Ovary (tissue), 3 donors: ENCODE data around the gene SYNGR4.

ENCODE experiments used
- EP300 ChIP-seq: sonication (generic); formaldehyde crosslinking; IDR thresholded peaks from one replicate; pipeline ENCODE4 v1.6.1; 2017; ENCODE audit warnings: antibody characterized with exemption
- POLR2A ChIP-seq: fragments of 450-650 bp; IDR thresholded peaks from one replicate; pipeline ENCODE4 v1.6.1; 2017; ENCODE audit warnings: antibody characterized with exemption, mild to moderate bottlenecking, moderate library complexity
- TF ChIP-seq, protein P1 (sequence below), 3 donors: fragments of 450-650 bp in 2 of 3; fragments of 200-600 bp in 1 of 3; IDR thresholded peaks; one replicate each; pipeline versions ENCODE4 v1.5.1 to v1.8.0; 2016 to 2022; ENCODE audit warnings: antibody characterized with exemption in 3 of 3, mild to moderate bottlenecking in 1 of 3
- donor health status: DM: no; HTN: no; CAD: no.

DNA sequence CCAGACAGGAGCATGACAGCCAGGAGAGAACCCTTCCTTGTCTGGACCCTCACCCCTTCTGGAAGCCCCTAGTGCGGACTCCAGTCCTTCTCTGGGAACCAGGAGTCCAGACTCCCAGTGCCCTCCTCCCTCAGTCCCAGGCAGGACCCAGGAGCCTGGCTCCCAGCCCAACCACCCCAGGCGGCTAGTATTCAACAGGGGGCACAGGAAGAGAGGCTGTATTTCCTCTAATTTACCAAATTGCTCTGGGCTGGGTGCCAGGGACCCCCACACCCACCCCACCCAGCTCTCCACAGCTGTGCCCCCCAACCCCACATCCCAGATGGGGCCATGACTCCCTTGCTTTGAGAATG lies 32.6 kb downstream of the SYNGR4 start:
- TF ChIP-seq EP300 = no peak
- TF ChIP-seq, protein P1, sequence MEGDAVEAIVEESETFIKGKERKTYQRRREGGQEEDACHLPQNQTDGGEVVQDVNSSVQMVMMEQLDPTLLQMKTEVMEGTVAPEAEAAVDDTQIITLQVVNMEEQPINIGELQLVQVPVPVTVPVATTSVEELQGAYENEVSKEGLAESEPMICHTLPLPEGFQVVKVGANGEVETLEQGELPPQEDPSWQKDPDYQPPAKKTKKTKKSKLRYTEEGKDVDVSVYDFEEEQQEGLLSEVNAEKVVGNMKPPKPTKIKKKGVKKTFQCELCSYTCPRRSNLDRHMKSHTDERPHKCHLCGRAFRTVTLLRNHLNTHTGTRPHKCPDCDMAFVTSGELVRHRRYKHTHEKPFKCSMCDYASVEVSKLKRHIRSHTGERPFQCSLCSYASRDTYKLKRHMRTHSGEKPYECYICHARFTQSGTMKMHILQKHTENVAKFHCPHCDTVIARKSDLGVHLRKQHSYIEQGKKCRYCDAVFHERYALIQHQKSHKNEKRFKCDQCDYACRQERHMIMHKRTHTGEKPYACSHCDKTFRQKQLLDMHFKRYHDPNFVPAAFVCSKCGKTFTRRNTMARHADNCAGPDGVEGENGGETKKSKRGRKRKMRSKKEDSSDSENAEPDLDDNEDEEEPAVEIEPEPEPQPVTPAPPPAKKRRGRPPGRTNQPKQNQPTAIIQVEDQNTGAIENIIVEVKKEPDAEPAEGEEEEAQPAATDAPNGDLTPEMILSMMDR (IDR thresholded peaks at IDR 0.05) = no peak
- TF ChIP-seq POLR2A = no peak
